SK-N-SH treated with all-trans-retinoic acid at 6 μM for 48 hours (cell line): ENCODE results near the gene CPA1.

Experiments used
- ARNTL ChIP-seq: fragments of 450-650 bp; formaldehyde crosslinking; IDR thresholded peaks from 2 replicates; pipeline ENCODE4 v1.5.0; 2020; ENCODE audit warnings: low read depth, mild to moderate bottlenecking, moderate library complexity, borderline replicate concordance
- ESRRG ChIP-seq: fragments of 250-450 bp; sonication (Bioruptor Pico); IDR thresholded peaks from 2 replicates; pipeline ENCODE4 v1.6.1; 2021; ENCODE audit warnings: mild to moderate bottlenecking
- RARB ChIP-seq: fragments of 250-450 bp; sonication (Bioruptor Pico); IDR thresholded peaks from 2 replicates; pipeline ENCODE4 v1.8.0; 2021; ENCODE audit warnings: mild to moderate bottlenecking, moderate library complexity
- SNAI2 ChIP-seq: fragments of 250-450 bp; sonication (Bioruptor Pico); IDR thresholded peaks from 2 replicates; pipeline ENCODE4 v1.5.0; 2020; ENCODE audit warnings: mild to moderate bottlenecking, moderate library complexity
- ZC3H10 ChIP-seq: fragments of 250-450 bp; sonication (Bioruptor Pico); IDR thresholded peaks from 2 replicates; pipeline ENCODE4 v1.5.1; 2021; ENCODE audit warnings: mild to moderate bottlenecking, moderate library complexity
- ZFP30 ChIP-seq: fragments of 450-650 bp; formaldehyde crosslinking; IDR thresholded peaks from 2 replicates; pipeline ENCODE4 v1.5.0; 2022; ENCODE audit warnings: mild to moderate bottlenecking, moderate library complexity
- ZNF565 ChIP-seq: fragments of 450-650 bp; formaldehyde crosslinking; conservative IDR thresholded peaks from 2 replicates; pipeline ENCODE4 v1.5.0; 2020; ENCODE audit warnings: low read depth, mild to moderate bottlenecking, moderate library complexity
- TF ChIP-seq, protein P1 (sequence below): fragments of 250-450 bp; sonication (Bioruptor Pico); IDR thresholded peaks from 2 replicates; pipeline ENCODE4 v1.8.0; 2021; ENCODE audit warnings: low read depth, mild to moderate bottlenecking, moderate library complexity, borderline replicate concordance
- TF ChIP-seq, protein P2 (sequence below): fragments of 250-450 bp; sonication (Bioruptor Pico); IDR thresholded peaks from 2 replicates; pipeline ENCODE4 v1.5.0; 2020; ENCODE audit warnings: mild to moderate bottlenecking, moderate library complexity
- TF ChIP-seq, protein P3 (sequence below): fragments of 250-450 bp; sonication (Bioruptor Pico); IDR thresholded peaks from 2 replicates; pipeline ENCODE4 v1.5.1; 2021; ENCODE audit warnings: mild to moderate bottlenecking, moderate library complexity
- TF ChIP-seq, protein P4 (sequence below): fragments of 250-450 bp; sonication (Bioruptor Pico); IDR thresholded peaks from 2 replicates; pipeline ENCODE4 v1.8.0; 2020; ENCODE audit warnings: mild to moderate bottlenecking, moderate library complexity, borderline replicate concordance

DNA sequence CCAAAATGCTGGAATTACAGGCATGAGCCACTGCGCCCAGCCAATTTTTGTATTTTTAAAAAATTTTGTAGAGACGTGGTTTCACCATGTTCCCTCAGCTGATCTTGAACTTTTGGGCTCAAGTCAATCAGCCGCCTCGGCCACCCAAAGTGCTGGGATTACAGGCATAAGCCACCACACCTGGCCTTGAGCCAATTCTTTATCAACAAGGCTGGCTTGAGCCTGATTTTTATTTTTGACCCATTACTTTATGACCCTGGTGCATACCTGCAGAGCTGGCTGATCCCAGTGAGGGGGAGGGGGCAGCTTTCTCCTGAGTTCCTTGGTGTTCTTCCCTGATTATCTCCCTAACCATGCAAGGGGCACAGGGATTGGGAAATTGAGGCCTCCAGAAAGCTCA is 15.8 kb upstream of the CPA1 start:
- TF ChIP-seq ZC3H10 (CRISPR knock-in tag) (no peak), ARNTL (CRISPR knock-in tag) (no peak), SNAI2 (CRISPR knock-in tag) (no peak), RARB (no peak), ZFP30 (CRISPR knock-in tag) (no peak), ESRRG (no peak), ZNF565 (no peak)
- TF ChIP-seq, protein P1, sequence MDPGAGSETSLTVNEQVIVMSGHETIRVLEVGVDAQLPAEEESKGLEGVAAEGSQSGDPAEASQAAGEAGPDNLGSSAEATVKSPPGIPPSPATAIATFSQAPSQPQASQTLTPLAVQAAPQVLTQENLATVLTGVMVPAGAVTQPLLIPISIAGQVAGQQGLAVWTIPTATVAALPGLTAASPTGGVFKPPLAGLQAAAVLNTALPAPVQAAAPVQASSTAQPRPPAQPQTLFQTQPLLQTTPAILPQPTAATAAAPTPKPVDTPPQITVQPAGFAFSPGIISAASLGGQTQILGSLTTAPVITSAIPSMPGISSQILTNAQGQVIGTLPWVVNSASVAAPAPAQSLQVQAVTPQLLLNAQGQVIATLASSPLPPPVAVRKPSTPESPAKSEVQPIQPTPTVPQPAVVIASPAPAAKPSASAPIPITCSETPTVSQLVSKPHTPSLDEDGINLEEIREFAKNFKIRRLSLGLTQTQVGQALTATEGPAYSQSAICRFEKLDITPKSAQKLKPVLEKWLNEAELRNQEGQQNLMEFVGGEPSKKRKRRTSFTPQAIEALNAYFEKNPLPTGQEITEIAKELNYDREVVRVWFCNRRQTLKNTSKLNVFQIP (CRISPR knock-in tag), result no peak
- TF ChIP-seq, protein P2, sequence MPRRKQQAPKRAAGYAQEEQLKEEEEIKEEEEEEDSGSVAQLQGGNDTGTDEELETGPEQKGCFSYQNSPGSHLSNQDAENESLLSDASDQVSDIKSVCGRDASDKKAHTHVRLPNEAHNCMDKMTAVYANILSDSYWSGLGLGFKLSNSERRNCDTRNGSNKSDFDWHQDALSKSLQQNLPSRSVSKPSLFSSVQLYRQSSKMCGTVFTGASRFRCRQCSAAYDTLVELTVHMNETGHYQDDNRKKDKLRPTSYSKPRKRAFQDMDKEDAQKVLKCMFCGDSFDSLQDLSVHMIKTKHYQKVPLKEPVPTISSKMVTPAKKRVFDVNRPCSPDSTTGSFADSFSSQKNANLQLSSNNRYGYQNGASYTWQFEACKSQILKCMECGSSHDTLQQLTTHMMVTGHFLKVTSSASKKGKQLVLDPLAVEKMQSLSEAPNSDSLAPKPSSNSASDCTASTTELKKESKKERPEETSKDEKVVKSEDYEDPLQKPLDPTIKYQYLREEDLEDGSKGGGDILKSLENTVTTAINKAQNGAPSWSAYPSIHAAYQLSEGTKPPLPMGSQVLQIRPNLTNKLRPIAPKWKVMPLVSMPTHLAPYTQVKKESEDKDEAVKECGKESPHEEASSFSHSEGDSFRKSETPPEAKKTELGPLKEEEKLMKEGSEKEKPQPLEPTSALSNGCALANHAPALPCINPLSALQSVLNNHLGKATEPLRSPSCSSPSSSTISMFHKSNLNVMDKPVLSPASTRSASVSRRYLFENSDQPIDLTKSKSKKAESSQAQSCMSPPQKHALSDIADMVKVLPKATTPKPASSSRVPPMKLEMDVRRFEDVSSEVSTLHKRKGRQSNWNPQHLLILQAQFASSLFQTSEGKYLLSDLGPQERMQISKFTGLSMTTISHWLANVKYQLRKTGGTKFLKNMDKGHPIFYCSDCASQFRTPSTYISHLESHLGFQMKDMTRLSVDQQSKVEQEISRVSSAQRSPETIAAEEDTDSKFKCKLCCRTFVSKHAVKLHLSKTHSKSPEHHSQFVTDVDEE (CRISPR knock-in tag), result no peak
- TF ChIP-seq, protein P3, sequence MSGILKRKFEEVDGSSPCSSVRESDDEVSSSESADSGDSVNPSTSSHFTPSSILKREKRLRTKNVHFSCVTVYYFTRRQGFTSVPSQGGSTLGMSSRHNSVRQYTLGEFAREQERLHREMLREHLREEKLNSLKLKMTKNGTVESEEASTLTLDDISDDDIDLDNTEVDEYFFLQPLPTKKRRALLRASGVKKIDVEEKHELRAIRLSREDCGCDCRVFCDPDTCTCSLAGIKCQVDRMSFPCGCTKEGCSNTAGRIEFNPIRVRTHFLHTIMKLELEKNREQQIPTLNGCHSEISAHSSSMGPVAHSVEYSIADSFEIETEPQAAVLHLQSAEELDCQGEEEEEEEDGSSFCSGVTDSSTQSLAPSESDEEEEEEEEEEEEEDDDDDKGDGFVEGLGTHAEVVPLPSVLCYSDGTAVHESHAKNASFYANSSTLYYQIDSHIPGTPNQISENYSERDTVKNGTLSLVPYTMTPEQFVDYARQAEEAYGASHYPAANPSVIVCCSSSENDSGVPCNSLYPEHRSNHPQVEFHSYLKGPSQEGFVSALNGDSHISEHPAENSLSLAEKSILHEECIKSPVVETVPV (CRISPR knock-in tag), result no peak
- TF ChIP-seq, protein P4, sequence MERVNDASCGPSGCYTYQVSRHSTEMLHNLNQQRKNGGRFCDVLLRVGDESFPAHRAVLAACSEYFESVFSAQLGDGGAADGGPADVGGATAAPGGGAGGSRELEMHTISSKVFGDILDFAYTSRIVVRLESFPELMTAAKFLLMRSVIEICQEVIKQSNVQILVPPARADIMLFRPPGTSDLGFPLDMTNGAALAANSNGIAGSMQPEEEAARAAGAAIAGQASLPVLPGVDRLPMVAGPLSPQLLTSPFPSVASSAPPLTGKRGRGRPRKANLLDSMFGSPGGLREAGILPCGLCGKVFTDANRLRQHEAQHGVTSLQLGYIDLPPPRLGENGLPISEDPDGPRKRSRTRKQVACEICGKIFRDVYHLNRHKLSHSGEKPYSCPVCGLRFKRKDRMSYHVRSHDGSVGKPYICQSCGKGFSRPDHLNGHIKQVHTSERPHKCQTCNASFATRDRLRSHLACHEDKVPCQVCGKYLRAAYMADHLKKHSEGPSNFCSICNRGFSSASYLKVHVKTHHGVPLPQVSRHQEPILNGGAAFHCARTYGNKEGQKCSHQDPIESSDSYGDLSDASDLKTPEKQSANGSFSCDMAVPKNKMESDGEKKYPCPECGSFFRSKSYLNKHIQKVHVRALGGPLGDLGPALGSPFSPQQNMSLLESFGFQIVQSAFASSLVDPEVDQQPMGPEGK, result no peak
